ENCODE measurements around the gene AP1S2.

GRCh38 chrX:15848576-15848975 is 6.0 kb downstream of the AP1S2 start:
- TF ChIP-seq POLR2AphosphoS5 (IDR thresholded peaks at IDR 0.05; ENCODE audit: low read depth, low read length): no peak
- no peak for TF ChIP-seq ZFX (IDR thresholded peaks at IDR 0.05)
- no peak for TF ChIP-seq EGR1 (IDR thresholded peaks at IDR 0.05; ENCODE audit: low read depth)
- TF ChIP-seq ZNF274 (IDR thresholded peaks at IDR 0.05; ENCODE audit: low read depth, low read length): no peak
- TF ChIP-seq CTCF (IDR thresholded peaks at IDR 0.05 in 2 of 3, conservative IDR thresholded peaks at IDR 0.05 in 1 of 3; ENCODE audit: borderline replicate concordance in 1 of 3, insufficient read depth in 1 of 3, low read depth in 2 of 3, low read length in 2 of 3): no peak
- TF ChIP-seq SIN3A (IDR thresholded peaks at IDR 0.05; ENCODE audit: low read depth): no peak

All from HCT116 (cell line).